GM10266 (cell line): ENCODE measurements around the gene NMNAT2.

Source experiments
- DNase-seq: peaks from one replicate; pipeline ENCODE4 v3.0.0; 2012; ENCODE audit errors: extremely low spot score
- TF ChIP-seq, protein P1 (sequence below): IDR thresholded peaks from 2 replicates; pipeline ENCODE4 v1.5.1; 2012; ENCODE audit warnings: mild to moderate bottlenecking, low read depth; ENCODE audit not compliant: control insufficient read depth, insufficient read depth; ENCODE audit errors: missing control alignments

NMNAT2 gene

DNA sequence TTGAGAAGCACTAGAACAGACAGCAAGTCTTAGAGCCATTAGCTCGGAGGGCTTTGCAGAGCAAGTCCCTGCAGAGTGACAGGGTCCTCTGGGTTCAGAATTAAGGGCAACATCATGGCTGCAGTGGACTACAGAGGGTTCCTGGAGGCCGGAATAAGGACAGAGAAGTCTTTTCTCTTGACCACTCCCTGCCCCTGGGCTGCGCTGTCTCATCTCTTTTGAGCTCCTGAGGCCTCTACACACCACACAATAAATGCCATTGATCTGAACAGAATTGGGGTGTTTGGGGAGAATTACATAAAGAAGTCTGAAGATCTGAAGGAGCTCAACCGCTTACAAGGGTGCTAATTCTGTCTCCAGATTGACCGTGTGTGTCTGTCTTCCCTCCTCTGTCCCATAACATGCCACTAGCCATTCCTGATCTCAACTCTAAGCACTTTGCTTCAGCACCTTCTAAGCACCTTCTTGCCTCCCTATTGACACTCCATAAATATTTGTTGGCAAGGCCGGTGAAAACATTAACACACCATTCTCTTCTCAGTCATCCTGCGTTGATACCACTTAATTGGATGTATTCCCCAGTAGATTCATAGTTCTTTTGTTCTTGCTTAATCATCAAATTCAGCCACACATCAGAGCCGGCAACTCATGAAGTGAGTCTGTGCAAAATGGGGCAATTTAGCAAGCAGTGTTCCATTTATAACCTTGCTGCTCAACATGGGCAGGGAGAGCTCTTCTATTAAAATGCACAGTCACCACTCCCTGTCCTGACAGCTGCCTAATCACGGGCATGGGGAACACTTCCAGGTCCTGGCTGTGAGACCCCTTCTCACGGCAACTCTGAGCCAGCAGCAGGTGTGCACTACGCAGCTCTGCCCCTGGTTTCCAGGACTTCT lies 49.7 kb downstream of the NMNAT2 start:
- no peak for DNase-seq
- TF ChIP-seq, protein P1, sequence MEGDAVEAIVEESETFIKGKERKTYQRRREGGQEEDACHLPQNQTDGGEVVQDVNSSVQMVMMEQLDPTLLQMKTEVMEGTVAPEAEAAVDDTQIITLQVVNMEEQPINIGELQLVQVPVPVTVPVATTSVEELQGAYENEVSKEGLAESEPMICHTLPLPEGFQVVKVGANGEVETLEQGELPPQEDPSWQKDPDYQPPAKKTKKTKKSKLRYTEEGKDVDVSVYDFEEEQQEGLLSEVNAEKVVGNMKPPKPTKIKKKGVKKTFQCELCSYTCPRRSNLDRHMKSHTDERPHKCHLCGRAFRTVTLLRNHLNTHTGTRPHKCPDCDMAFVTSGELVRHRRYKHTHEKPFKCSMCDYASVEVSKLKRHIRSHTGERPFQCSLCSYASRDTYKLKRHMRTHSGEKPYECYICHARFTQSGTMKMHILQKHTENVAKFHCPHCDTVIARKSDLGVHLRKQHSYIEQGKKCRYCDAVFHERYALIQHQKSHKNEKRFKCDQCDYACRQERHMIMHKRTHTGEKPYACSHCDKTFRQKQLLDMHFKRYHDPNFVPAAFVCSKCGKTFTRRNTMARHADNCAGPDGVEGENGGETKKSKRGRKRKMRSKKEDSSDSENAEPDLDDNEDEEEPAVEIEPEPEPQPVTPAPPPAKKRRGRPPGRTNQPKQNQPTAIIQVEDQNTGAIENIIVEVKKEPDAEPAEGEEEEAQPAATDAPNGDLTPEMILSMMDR = no peak

DNA sequence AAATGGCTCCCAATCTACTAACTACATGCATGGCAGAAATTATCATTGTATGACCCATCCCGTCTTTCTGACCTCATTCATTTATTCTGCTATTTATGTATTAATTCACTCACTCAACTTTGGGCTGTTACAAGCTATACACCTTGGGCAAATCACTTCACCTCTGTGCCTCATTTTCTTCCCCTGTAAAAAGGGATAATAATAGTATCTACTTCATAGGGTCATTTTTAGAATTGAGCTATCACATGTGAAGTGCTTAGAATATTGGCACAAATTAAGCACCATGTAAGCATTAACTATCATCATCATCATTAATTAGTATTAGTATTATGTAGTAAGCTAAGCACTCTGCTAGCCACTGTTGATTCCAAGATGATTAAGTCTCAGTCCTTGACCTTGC lies 52.1 kb downstream of the NMNAT2 start:
- TF ChIP-seq, protein P1 = no peak
- DNase-seq = no peak

DNA sequence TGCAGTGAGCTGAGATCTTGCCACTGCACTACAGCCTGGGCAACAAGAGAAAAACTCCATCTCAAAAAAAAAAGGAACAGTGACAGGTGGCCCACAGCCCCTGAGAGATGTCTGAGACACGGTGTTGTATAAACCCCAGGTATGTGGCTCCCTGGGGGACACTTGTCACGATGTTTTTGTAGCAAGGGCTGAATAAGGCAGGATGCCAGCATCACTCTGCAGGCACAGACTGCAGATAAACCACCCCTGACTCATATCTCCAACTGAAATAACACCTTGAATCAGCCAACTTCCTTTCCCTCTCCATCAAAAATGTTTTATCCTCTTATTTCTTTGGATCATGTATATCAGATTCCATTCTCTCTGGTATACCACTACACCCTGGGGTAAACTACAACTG lies 52.5 kb downstream of the NMNAT2 start:
- TF ChIP-seq, protein P1 = no peak
- no peak for DNase-seq

DNA sequence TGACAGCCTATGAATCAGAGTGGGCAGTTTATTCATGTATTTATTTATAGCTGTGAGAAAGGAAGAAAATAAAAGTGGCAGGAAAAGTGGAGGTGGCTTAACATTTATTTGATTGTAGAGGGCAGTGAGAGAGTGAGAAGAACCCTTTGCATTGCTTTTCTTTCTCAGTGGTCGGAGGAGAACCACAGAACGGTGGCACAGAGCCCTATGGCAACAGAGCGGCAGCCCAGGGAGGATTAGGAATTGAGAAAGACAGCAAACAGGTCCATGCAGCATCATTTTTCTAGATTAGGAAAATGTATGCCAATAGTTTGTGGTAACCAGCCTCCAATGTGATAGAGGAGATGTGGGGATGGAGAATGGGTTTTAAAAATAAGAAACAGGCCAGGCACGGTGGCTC lies 53.1 kb downstream of the NMNAT2 start:
- TF ChIP-seq, protein P1 = no peak

DNA sequence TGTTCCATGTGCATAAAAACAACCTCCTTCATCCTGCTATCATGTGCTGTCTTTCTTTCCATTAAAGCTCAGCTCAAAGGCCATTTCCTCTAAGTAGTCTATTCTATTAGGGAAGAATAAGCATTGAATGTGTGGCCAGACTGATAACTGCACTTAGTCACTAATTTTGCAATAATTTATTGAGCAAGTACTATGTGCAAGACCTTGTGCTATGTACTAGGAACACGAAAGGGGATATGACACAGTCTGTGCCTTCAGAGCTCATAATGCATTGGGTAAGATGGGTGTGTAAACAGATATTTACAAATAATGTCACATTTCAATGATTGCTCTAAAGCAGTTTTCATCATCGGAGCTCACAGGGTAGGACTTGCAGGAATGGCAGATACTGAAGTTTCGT lies 54.2 kb downstream of the NMNAT2 start:
- no peak for DNase-seq
- TF ChIP-seq, protein P1 = no peak

More for the DNA sequence above, 53.1 kb downstream of the NMNAT2 start:
- DNase-seq = no peak

DNA sequence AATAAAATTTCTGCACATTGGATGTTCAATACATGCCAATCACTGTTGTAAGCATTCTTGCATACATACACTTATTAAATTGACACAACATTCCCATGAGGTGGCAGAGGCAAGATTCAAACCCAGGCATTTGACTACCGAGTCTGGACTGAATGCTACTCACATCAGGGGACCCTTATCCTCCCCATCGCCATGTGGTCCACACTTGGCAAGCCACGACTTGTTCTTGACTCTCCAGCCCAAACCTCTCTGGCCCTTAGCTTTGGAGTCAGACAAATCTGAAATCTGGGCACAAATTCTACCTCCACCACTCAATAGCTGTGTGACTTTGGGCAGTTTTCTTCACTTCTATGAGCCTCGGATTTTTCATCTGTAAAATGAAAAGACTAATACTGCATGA lies 57.1 kb downstream of the NMNAT2 start:
- no peak for DNase-seq

DNA sequence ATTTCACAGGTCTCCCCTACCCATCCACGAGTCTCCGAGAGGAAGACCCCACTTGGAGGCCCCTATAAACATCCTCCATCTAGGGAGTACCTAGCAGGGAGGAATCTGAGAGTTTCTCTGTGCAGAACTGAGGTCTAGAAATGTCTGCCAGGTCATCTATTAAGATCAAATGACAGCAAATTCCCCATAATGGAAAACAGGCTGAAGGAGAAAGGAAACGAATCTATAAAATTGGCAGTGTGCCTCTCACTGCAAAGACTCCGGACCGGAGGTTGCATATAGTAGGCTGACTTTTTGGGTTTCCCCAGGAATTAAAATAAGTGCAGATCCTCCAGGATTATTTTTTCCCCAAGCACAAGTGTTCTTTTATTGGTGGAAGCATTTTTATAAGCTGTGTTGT lies 57.7 kb downstream of the NMNAT2 start:
- TF ChIP-seq, protein P1 = no peak
- DNase-seq = no peak

More for the DNA sequence above, 57.1 kb downstream of the NMNAT2 start:
- TF ChIP-seq, protein P1 = no peak
